B cell (primary cell): ENCODE results near the gene IL10. TPM values are rescaled to one million over a fixed set of nuclear protein-coding genes. Genes with fewer than 3 reads are reported as not detected.

Experiments used
- ATAC-seq: fragments of 200-7000 bp; cut with Tn5 transposase; one replicate; pipeline ENCODE4 v1.10.0; 2021; ENCODE audit warnings: low read depth, mild to moderate bottlenecking, moderate number of reproducible peaks, moderate library complexity
- CTCF ChIA-PET: fragments of 350-600 bp; sonication (Branson Sonifier 250); formaldehyde crosslinking; loops from one replicate; lab custom pipeline; 2021; ENCODE audit warnings: antibody characterized with exemption, inconsistent platforms; lab: Charles Lee
- POLR2A ChIA-PET: fragments of 350-600 bp; sonication (Branson Sonifier 250); formaldehyde crosslinking; loops from one replicate; lab custom pipeline; 2021; ENCODE audit warnings: antibody characterized with exemption; lab: Charles Lee
- DNase-seq: peaks from one replicate; pipeline ENCODE4 v3.0.0; 2013
- H2AFZ ChIP-seq: 2 replicates; pipeline ENCODE4 v1.6.1; 2012; ENCODE audit warnings: mild to moderate bottlenecking, low read depth, low read length; ENCODE audit not compliant: insufficient read depth, poor library complexity, severe bottlenecking
- H3K27ac ChIP-seq, 2 donors: 1 replicate in 1 of 2; 2 replicates in 1 of 2; pipeline ENCODE4 v1.5.1; 2012 to 2013; ENCODE audit warnings: low read length in 2 of 2, mild to moderate bottlenecking in 2 of 2, moderate library complexity in 1 of 2
- H3K27me3 ChIP-seq, 4 experiments: fragments of 200-600 bp in 1 of 4; sonication (generic) in 1 of 4; replicated peaks in 1 of 4; 1 replicate in 2 of 4; 2 replicates in 2 of 4; pipeline versions ENCODE4 v1.6.1 to v1.7.0; 2013 to 2016; ENCODE audit warnings: low read length in 3 of 4, mild to moderate bottlenecking in 2 of 4, mixed read lengths in 1 of 4, moderate library complexity in 1 of 4; ENCODE audit not compliant: insufficient read depth in 4 of 4, control insufficient read depth in 3 of 4; ENCODE audit errors: control extremely low read depth in 1 of 4
- H3K36me3 ChIP-seq, 2 experiments: replicated peaks in 1 of 2; 1 replicate in 1 of 2; 2 replicates in 1 of 2; pipeline versions ENCODE4 v1.6.1 to v1.7.1; 2013; ENCODE audit warnings: low read length in 1 of 2; ENCODE audit not compliant: insufficient read depth in 2 of 2, control insufficient read depth in 1 of 2; ENCODE audit errors: control extremely low read depth in 1 of 2, extremely low read depth in 1 of 2
- H3K4me1 ChIP-seq, 2 donors: fragments of 200-600 bp in 1 of 2; sonication (generic) in 1 of 2; 1 replicate in 1 of 2; 2 replicates in 1 of 2; pipeline versions ENCODE4 v1.5.1 to v1.6.1; 2013 to 2017; ENCODE audit warnings: low read length in 2 of 2; ENCODE audit not compliant: control insufficient read depth in 2 of 2, insufficient read depth in 2 of 2
- H3K4me2 ChIP-seq: replicated peaks from 2 replicates; pipeline ENCODE3; 2012; ENCODE audit warnings: mild to moderate bottlenecking, low read depth, low read length; ENCODE audit not compliant: poor library complexity, severe bottlenecking
- H3K4me3 ChIP-seq, 5 experiments: fragments of 200-600 bp in 1 of 5; sonication (generic) in 1 of 5; 1 replicate in 3 of 5; 2 replicates in 2 of 5; pipeline versions ENCODE4 v1.5.1 to v1.7.0; 2011 to 2016; ENCODE audit warnings: low read length in 4 of 5, mild to moderate bottlenecking in 4 of 5, low read depth in 2 of 5, control low read depth in 1 of 5, moderate library complexity in 1 of 5; ENCODE audit not compliant: insufficient read depth in 1 of 5; ENCODE audit errors: control extremely low read depth in 1 of 5, extremely low read depth in 1 of 5
- H3K79me2 ChIP-seq: fragments of 200-600 bp; sonication (generic); one replicate; pipeline ENCODE4 v1.6.0; 2016; ENCODE audit warnings: low read length; ENCODE audit not compliant: control insufficient read depth, insufficient read depth
- H3K9ac ChIP-seq: fragments of 200-600 bp; sonication (generic); 2 replicates; pipeline ENCODE4 v1.6.1; 2017; ENCODE audit warnings: mild to moderate bottlenecking, low read length, moderate library complexity
- H3K9me3 ChIP-seq, 3 donors: one replicate each; pipeline versions ENCODE4 v1.6.1 to v1.7.1; 2013; ENCODE audit warnings: low read length in 2 of 3; ENCODE audit not compliant: control insufficient read depth in 2 of 3, insufficient read depth in 1 of 3; ENCODE audit errors: control extremely low read depth in 1 of 3
- H4K20me1 ChIP-seq: 2 replicates; pipeline ENCODE4 v1.6.0; 2012; ENCODE audit warnings: mild to moderate bottlenecking, low read length; ENCODE audit not compliant: insufficient read depth, control insufficient read depth, poor library complexity, severe bottlenecking
- H3K27ac Mint-ChIP-seq: one replicate; pipeline ENCODE4 v1.8.0; 2021; ENCODE audit warnings: mixed read lengths
- H3K27me3 Mint-ChIP-seq: one replicate; pipeline ENCODE4 v1.8.0; 2021; ENCODE audit warnings: mixed read lengths
- H3K4me1 Mint-ChIP-seq: one replicate; pipeline ENCODE4 v1.8.0; 2021; ENCODE audit warnings: mixed read lengths
- H3K4me3 Mint-ChIP-seq: one replicate; pipeline ENCODE4 v1.8.0; 2021; ENCODE audit warnings: mixed read lengths
- H3K9me3 Mint-ChIP-seq: one replicate; pipeline ENCODE4 v1.8.0; 2022; ENCODE audit warnings: mixed read lengths; ENCODE audit not compliant: insufficient read depth
- EZH2 ChIP-seq: IDR thresholded peaks from 2 replicates; pipeline ENCODE4 v1.6.1; 2012; ENCODE audit warnings: borderline replicate concordance, low read depth, mild to moderate bottlenecking, moderate library complexity, low read length; ENCODE audit not compliant: insufficient read depth, poor library complexity, severe bottlenecking
- WGBS: methylation state at CpG from one replicate; pipeline ENCODE4 v1.1.5; 2013; ENCODE audit warnings: missing lambda C conversion rate; ENCODE audit not compliant: insufficient coverage; 5-methylcytosine and 5-hydroxymethylcytosine counted together
- intact Hi-C: fragments of 100-400 bp; cut with micrococcal nuclease; formaldehyde crosslinking; loops from one replicate; pipeline ENCODE4 v1.10.0; 2022
- polyA plus RNA-seq: library from polyadenylated mRNA; depleted of rRNA; stranded (reverse); fragments of >200 nt; gene quantifications from 2 replicates; pipeline ENCODE4 v1.2.3, GENCODE V29; 2012
- total RNA-seq, 2 donors: library from RNA; stranded (reverse); fragments of 120-200 nt in 1 of 2; gene quantifications; 1 replicate in 1 of 2; 2 replicates in 1 of 2; pipeline versions ENCODE4 v1.2.3 to v1.2.4, GENCODE V29; 2013 to 2022
- TF ChIP-seq, protein P1 (sequence below): fragments of 200-600 bp; IDR thresholded peaks from one replicate; pipeline ENCODE4 v1.8.0; 2022; ENCODE audit warnings: antibody characterized with exemption, mild to moderate bottlenecking

IL10 gene
- total and polyA plus RNA-seq, 2 donors (not counting 1 experiment from before 2014, with no cell fraction given): 0.37 to 0.69 TPM

DNA sequence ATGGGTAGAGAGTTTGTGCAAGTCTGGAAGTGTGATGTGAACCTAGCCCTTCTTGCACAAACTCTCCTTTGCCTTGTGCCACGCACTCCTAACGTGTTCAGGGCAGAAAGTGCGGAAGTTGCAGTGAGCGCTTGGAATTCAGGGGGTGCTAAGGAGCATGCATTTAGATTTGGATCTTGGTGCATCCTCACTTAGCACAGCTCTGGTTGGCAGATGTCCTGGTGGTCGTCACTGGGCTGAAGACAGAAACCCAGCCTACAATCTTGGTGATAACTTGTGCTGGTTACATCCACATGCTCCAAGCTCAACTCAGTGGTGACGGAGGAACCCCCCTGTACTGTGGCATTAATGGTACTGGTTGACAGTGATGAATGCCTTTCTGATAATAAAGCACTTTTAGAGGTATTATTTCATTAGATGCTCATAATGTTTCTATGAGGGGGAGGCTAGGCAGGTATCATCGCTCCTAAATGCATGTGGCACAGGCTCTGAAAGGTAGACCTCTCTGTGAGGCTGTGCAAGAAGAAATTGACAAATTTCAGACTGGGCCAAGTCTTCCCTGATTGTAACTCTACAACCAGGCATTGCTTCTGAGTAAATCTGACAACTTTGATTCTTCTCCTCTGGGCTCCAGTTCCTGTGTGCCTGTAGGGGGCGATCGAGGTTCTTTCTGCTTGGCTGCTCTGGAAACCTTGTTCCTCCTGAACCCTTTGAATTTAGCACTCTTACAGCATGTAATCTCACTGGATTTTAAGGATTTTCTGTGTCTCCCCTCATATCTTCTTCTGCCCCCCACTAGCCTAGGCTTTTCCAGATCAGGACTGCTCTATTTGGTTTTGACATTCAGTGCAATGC, 47.0 kb downstream of the IL10 start:
- H3K27ac Mint-ChIP-seq: peak overlapping the region; percentile 65
- Histone ChIP-seq H3K27me3 (no peaks in the 10 kb centered on the region), H3K9ac (no peak overlapping the region), H3K27ac (no peak overlapping the region), H4K20me1 (peaks cover 81% of the 10 kb centered on the region), H2AFZ (no peak overlapping the region), H3K36me3 (peaks cover 0 to 23% of the 10 kb centered on the region in 2 experiments), H3K4me3 (no peak overlapping the region), H3K4me2 (peak overlapping the region; percentile 25), H3K9me3 (no peaks in the 10 kb centered on the region), H3K79me2 (peaks cover 74% of the 10 kb centered on the region), H3K4me1 (peaks cover 32 to 33% of the 10 kb centered on the region in 2 donors)
- CTCF ChIA-PET: interaction anchor here (0.7 to 13.1 kb wide), 49 partner anchors 8 to 774 kb away, joined by 3 to 145 read pairs (median 5); partner anchors contain the start of genes FCMR, IKBKE, IL19 and IL20
- H3K9me3 Mint-ChIP-seq: no peaks in the 10 kb centered on the region
- peak overlapping the region; percentile 18 for H3K4me3 Mint-ChIP-seq
- peaks cover 60% of the 10 kb centered on the region for H3K4me1 Mint-ChIP-seq
- ATAC-seq (peak; percentile 46), DNase-seq (peak; percentile 68)
- POLR2A ChIA-PET: no interaction called here
- H3K27me3 Mint-ChIP-seq: no peaks in the 10 kb centered on the region
- 65% methylated on average over 7 of the region's 9 CpGs for WGBS
- intact Hi-C loops: loop anchor here (2.0 kb wide), 1 partner anchor 39 kb away; no protein-coding TSS in a partner anchor
- no peak for TF ChIP-seq EZH2
- TF ChIP-seq, protein P1, sequence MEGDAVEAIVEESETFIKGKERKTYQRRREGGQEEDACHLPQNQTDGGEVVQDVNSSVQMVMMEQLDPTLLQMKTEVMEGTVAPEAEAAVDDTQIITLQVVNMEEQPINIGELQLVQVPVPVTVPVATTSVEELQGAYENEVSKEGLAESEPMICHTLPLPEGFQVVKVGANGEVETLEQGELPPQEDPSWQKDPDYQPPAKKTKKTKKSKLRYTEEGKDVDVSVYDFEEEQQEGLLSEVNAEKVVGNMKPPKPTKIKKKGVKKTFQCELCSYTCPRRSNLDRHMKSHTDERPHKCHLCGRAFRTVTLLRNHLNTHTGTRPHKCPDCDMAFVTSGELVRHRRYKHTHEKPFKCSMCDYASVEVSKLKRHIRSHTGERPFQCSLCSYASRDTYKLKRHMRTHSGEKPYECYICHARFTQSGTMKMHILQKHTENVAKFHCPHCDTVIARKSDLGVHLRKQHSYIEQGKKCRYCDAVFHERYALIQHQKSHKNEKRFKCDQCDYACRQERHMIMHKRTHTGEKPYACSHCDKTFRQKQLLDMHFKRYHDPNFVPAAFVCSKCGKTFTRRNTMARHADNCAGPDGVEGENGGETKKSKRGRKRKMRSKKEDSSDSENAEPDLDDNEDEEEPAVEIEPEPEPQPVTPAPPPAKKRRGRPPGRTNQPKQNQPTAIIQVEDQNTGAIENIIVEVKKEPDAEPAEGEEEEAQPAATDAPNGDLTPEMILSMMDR: peak; percentile 28
